ENCODE results near the gene USP40. TPM values are rescaled to one million over a fixed set of nuclear protein-coding genes. Genes with fewer than 3 reads are reported as not detected.

The USP40 gene
- 10 to 100 TPM; 30.6 to 32.7 (median 31.2) TPM for total RNA-seq
- long read RNA-seq, donor 1, partial matches to known transcripts = 3 of 12 reads
- long read RNA-seq, donor 1, other reads (novel, unspliced or antisense) = 9 of 12 reads
- long read RNA-seq, donor 2, partial matches to known transcripts = 0 of 2 reads
- long read RNA-seq, donor 2, other reads (novel, unspliced or antisense) = 2 of 2 reads

GRCh38 chr2:233566141-233566956, at the start of gene USP40:
Gene USP40 (minus strand): TSS chr2:233566782. CDS start chr2:233565554, 1,228 bp downstream.
- Histone ChIP-seq H3K4me1 (ENCODE audit: low read depth) (no peaks in the 10 kb centered on the region), H3K36me3 (ENCODE audit: low read depth) (no peaks in the 10 kb centered on the region), H3K9me3 (no peaks in the 10 kb centered on the region), H3K4me3 (peak within 1 kb of the TSS; percentile 64)
- intact Hi-C loops (cut with DNase I, micrococcal nuclease) = no loop called here
- DNase-seq (peak; percentile 90 to 91 (median 91)), ATAC-seq (peak; percentile 99)
- no peak for TF ChIP-seq CTCF (IDR thresholded peaks at IDR 0.05)

- intact Hi-C loops (cut with DNase I, micrococcal nuclease) = no loop called here
- no peaks in the 10 kb centered on the region for H3K36me3 ChIP-seq (ENCODE audit: low read depth)
- no peak for TF ChIP-seq CTCF (IDR thresholded peaks at IDR 0.05)
- H3K4me1 ChIP-seq (ENCODE audit: low read depth) = no peaks in the 10 kb centered on the region
- H3K4me3 ChIP-seq = no peak overlapping the region
- no peak for ATAC-seq
- no peak for DNase-seq
- peaks cover 3% of the 10 kb centered on the region for H3K9me3 ChIP-seq
Measured at GRCh38 chr2:233611284-233611683, 44.7 kb upstream of the USP40 start.

GRCh38 chr2:233605680-233606079, 39.1 kb upstream of the USP40 start:
- no peaks in the 10 kb centered on the region for H3K36me3 ChIP-seq (ENCODE audit: low read depth)
- intact Hi-C loops (cut with DNase I, micrococcal nuclease) = no loop called here
- H3K9me3 ChIP-seq = peaks cover 3% of the 10 kb centered on the region
- DNase-seq (no peak), ATAC-seq (no peak)
- no peak for TF ChIP-seq CTCF (IDR thresholded peaks at IDR 0.05)
- no peaks in the 10 kb centered on the region for H3K4me1 ChIP-seq (ENCODE audit: low read depth)
- no peak overlapping the region for H3K4me3 ChIP-seq

- no peaks in the 10 kb centered on the region for H3K36me3 ChIP-seq (ENCODE audit: low read depth)
- H3K4me1 ChIP-seq (ENCODE audit: low read depth) = no peaks in the 10 kb centered on the region
- intact Hi-C loops (cut with DNase I, micrococcal nuclease) = no loop called here
- ATAC-seq (no peak), DNase-seq (no peak)
- no peak for TF ChIP-seq CTCF (IDR thresholded peaks at IDR 0.05)
- H3K4me3 ChIP-seq = no peak overlapping the region
- H3K9me3 ChIP-seq = no peaks in the 10 kb centered on the region
Measured at GRCh38 chr2:233604826-233605225, 38.2 kb upstream of the USP40 start.

GRCh38 chr2:233603520-233603919, 36.9 kb upstream of the USP40 start:
- Histone ChIP-seq H3K36me3 (ENCODE audit: low read depth) (no peaks in the 10 kb centered on the region), H3K9me3 (no peaks in the 10 kb centered on the region), H3K4me1 (ENCODE audit: low read depth) (no peaks in the 10 kb centered on the region), H3K4me3 (no peak overlapping the region)
- intact Hi-C loops (cut with DNase I, micrococcal nuclease) = no loop called here
- TF ChIP-seq CTCF (IDR thresholded peaks at IDR 0.05) = no peak
- DNase-seq = no peak
- ATAC-seq = no peak

All from mucosa of descending colon (tissue), 3 donors.